Cardiac septum (tissue), 1 donor: ENCODE results near the gene CLN3. TPM values are rescaled to one million over a fixed set of nuclear protein-coding genes. Genes with fewer than 3 reads are reported as not detected.
"Not testable (repeated sequence)": the region's sequence is repeated elsewhere in the genome, so short reads cannot be mapped to it uniquely, and the experiment has no call there.

ENCODE experiments used
- DNase-seq: peaks from one replicate; pipeline ENCODE4 v3.0.0-alpha.2; 2020; ENCODE audit warnings: low spot score
- intact Hi-C: fragments of 100-400 bp; cut with DNase I; formaldehyde crosslinking; loops from one replicate; pipeline ENCODE4 v1.14.0; 2022
- total RNA-seq: library from RNA; stranded (reverse); fragmentation: NEBNext Ultra II Directional; extraction: Animal tissue kit (Norgen Biotek cat#: 25700); gene quantifications from one replicate; pipeline ENCODE4 v1.2.1, GENCODE V29; 2021
- donor health status: DM: no; HTN: no; CAD: no.

CLN3 gene
- total RNA-seq, 1 donor from 2014 or later = 9.1 TPM

DNA sequence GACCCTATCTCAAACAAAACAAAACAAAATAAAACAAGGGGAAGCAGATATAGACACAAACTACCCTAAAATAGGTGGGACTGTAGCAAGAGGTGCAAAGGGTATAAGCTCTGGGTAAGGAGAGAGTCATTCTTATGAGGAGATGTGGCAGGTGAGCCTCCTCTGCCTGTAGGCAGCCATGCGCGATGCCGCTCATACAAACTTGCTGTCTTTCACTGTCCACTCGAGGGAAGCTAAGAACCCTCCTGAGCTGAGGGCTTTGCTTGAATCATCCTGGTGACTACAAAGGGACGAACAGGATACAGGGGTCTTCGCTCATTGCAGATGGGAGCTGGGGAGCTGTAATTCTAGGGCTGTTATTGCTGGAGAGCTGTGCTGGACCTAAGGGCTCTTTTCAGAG lies 29.6 kb upstream of the CLN3 start:
- intact Hi-C loops = no loop called here
- no peak for DNase-seq

DNA sequence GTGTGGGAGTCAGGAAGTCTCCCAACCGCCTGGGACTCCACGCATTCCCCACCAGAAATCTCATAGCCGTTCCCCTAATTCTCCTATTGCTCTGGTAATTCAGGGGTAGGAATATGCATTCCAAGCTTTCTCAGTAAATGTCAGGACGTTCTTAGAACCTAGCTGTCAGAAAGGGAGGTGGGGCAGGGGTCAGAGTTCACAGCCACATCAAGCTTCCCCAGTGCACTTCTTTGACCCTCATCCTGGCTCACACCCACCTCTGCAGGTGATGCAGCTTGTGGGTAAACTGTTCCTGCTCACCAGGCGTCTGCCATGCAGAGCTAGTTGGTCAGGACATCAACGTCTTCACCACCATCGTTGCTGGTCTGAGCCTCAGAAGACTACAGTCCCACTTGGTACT lies 28.8 kb upstream of the CLN3 start:
- intact Hi-C loops = no loop called here
- DNase-seq = no peak

DNA sequence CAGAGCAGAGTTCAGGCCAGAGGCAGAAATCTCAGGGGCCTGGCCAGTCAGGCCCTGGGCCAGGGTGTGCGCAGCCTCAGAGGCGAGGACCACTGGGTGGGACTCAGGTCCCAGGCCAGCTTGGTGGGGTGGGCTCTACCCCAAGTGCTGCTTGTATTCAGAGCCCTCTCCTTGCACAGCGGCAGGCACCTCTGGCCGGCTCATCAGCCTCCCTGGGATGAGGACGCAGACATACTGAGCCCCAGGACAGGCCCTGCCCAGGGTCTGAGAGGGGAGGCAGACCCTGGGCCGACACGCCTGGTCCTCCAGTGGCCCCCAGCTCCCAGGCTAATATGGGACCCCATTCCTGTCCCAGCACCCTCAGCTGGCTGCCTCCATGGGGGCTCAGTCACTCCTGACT lies 22.4 kb upstream of the CLN3 start:
- intact Hi-C loops = no loop called here
- DNase-seq = no peak

DNA sequence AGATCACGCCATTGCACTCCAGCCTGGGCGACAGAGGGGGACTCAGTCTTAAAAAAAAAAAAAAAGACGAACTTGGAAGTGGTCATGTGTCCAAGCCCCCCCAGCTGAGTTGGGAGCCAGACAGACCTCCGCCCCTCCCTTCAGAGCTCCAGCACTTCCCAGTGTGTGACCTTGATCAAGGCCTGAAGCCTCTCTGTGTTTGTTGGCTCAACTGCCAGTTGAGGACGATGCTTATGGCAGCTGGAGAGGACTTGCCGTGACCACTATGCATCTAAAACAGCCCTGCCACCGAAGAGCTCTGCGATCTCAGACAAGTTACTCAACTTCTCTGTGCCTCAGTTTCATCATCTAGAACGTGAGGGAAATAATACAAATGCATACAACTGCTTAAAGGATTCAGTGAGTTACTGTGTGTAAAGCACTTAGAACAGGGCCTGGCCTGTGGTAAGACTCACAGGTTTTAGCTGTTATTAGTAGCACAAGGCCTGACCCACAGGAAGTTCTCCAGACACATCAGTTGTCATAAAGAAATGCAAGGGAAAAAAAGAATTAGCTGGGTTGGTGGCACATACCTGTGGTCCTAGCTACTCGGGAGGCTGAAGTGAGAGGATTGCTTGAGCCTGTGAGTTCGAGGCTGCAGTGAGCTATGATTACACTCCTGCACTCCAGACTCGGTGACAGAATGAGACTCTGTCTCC lies 21.8 kb upstream of the CLN3 start:
- DNase-seq = no peak
- intact Hi-C loops = no loop called here

DNA sequence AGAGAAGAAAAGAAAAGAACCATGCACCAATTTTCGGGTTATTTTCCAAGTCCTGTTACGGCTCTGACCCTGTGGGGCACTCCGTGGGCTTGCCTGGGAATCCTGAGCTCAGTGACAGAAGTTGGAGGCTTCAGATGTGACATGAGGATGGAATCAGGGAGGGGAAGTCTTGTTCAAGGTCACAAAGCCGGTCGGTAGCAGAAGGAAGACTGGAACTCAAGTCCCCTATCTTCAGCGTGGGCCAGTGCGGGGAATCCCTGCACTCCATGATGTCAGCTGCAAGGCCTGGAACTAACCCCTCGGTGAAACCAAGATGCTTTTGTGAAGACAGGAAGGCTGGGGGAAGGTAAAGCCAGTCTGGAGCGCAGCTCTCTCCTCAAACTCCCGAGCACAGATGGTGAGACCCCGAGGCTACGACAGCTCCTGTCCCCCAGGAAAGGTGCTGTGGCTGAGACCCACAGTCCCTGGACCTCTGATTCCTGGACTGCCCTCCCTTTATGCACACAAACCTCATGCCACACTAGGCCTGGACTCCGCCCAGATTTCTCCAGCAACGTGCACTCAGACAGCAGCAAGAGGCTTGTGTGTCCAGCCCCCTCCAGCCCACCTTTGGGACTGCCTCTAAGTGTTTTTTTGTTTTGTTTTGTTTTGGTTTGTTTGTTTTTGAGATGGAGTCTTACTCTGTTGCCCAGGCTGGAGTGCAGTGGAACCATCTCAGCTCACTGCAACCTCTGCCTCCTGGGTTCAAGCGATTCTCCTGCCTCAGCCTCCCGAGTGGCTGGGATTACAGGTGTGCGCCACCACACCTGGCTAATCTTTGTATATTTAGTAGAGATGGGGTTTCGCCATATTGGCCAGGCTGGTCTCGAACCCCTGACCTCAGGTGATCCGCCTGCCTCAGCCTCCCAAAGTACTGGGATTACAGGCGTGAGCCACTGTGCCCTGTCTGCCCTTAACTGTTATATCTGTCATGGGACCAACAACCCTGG lies 20.2 kb upstream of the CLN3 start:
- intact Hi-C loops = no loop called here
- no peak for DNase-seq

DNA sequence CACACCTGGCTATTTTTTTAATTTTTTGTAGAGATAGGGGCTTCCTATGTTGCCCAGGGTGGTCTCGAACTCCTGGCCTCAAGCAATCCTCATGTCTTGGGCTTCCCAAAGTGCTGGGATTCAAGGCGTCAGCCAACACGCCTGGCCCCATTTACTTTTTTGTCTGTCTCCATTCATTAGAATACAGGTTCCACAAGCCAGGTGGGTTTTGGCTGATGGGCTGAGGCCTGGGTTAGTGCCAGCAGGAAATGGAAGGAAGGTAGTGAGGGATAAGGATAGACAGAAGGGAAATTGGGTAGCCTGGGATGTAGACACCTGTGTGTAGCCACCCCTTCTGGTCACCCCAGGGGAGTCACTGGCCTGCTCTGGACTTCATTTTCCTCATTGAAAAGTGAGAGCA lies 19.2 kb upstream of the CLN3 start:
- no peak for DNase-seq
- intact Hi-C loops = no loop called here

DNA sequence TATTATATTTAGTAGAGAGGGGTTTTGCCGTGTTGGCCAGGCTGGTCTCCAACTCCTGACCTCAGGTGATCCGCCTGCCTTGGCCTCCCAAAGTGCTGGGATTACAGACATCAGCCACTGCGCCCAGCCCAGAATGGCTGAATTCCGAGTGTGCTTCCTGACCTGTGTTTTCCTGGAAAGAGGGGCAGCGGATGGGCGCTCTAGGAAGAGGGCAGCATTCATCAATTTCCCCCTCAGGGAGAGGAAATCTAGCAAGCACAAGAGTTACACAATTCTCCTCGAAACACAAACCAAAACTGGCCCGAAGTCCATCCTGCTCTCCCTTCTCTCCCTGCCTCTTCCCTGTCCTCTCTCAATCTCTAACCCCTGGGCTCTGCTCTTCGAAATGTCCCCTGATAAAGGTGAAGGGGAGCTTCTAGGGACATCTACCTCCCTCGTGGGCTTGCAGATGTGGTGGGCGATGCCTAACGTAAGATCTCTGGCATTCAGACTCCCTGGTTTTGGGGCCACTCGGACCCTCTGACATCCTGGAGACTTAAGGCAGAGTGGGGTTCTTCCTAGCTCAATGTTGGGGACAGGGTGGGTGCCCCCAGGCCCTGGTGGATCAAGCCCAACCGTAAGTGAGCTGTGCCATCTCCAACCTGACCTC lies 13.7 kb upstream of the CLN3 start:
- intact Hi-C loops = no loop called here
- DNase-seq = no peak

DNA sequence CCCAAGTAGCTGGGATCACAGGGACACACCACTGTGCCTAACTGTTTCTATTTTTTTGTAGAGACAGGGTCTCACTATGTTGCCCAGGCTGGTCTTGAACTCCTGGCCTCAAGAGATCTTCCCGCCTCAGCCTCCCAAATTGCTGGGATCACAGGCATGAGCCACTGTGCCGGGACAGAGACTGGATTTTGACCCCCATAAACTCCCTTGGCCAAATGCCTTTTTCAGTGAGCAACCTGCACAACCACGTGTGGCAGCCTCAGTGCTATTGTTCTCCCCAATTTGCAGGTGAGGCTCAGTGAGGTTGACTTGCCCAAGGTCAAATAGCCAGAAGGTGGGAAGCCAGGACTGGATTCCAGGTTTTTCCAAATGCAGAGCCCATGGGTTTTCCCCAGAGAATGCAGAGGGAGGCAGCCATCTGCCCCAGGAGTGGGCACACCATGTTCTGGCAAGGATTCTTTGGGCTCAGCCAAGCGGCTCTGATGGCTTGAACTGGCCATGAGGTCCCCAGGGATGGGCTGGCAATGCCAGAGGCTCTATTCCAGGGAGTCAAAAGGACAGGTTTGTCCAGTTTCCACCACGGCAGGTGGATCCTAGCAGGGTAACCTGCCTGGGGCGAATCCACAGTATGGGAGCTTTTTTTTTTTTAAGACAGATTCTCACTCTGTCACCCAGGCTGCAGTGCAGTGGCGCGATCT lies 13.0 kb upstream of the CLN3 start:
- intact Hi-C loops = no loop called here
- no peak for DNase-seq

DNA sequence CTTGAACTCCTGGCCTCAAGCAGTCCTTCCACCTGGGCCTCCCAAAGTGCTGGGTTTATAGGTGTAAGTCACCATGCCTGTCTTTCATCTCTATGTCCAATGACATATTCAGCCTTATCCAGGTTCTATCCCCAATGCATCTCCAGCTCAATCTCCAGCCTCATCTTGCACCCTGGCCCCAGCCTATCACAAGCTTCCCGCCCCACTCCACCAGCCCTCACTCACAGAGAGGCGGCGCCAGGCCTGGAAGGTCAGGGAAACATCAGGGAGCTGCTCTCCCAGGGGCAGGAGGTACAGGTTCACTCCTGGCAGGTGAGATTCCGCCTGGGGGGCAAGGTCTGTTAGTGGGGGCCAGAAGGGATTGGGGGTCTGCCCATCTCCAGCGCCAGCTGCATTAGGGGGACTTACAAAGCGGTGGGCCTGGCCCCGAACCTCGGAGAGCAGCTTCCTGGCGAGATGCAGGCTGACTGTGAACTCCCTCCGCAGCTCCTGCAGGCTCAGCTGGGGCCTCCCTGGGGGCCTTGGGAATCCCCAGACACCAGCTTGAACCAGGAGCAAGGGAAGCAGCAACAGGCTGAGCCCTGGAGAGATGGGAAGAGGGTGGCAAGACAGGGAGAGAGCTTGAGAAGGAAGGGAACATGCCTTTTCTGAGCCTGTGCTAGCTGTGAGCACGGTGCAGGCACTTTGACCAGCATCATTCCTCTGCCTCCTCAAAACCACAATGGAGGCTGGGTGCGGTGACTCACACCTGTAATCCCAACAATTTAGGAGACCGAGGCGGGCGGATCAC lies 11.8 kb upstream of the CLN3 start:
- no peak for DNase-seq
- intact Hi-C loops = no loop called here

DNA sequence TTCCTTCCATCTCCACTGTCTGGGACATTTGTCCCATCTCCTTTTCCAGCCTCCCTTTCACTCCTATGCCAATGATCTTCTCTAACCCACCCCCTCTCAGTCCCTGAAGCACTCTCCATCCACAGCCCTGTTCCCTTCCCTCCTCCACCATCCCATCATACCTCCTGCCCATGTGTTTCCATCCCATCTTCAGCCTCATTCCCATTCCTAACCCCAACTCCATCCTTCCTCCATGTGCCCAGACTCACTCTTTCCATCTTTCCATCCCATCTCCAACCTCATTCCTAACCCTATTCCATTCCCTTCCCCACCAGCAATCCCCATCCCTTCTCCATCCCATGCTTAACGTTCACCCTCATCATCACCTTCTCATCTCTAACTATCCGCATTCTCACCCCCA lies 10.4 kb upstream of the CLN3 start:
- no peak for DNase-seq
- intact Hi-C loops = no loop called here

DNA sequence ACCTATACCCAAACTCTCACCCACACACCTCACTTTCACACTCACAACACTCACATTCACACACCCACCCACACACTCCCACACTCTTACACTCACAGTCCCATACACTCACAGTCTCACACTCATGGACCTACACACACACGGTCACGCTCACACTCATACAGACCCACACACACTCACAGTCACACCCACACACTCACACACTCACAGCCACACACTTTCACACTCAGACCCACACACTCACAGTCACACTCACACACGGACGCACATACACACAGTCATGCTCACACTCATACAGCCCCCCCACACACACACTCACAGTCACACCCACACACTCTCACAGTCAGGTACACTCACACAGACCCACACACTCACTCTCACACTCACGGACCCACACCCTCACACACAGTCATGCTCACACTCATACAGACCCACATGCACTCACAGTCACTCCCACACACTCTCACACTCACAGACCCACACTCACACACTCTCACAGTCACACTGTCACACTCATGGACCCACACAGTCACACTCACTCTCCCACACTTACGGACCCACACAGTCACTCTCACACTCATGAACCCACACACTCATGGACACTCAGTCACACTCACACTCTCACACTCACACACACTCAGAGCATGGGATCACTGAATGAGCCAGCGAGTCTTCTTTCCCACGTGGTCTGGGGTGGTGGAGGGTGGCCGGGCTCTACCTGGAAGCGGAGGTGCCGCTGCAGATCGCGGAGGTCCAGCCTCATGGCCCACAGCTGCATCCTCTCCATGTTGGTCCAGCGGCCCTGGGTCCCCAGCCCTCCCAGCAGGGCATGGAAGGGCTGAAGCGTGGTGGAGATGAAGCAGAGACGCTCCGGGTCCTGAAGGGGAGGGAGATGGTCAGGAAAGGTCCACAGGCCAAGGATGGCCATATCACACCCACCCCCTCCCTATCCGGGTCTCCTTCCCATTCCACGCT lies 9.7 kb upstream of the CLN3 start:
- intact Hi-C loops = no loop called here
- no peak for DNase-seq

DNA sequence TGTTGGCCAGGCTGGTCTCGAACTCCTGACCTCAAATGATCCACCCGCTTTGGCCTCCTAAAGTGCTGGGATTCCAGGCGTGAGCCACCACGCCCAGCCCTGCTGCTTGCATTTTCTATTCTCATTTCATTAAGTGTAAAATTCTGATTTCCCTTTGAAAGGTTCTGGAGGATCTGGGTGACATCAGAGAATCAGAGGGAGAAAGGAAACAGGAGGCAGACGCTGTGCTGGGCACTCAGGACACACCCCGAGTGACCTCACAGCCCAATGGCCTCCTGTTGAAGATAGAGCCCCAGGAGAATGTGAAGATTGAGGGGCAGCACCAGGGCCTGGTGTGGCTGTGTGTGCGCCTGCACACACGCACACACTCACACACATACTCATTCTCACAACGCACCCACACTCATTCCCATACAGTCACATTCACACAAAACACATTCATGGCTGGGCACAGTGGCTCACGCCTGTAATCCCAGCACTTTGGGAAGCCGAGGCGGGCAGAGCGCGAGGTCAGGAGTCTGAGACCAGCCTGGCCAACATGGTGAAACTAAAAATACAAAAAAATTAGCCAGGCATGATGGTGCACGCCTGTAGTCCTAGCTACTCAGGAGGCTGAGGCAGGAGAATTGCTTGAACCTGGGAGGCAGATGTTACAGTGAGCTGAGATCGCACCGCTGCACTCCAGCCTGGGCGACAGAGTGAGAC lies 8.8 kb upstream of the CLN3 start:
- intact Hi-C loops, DNase-seq: not testable (repeated sequence)

DNA sequence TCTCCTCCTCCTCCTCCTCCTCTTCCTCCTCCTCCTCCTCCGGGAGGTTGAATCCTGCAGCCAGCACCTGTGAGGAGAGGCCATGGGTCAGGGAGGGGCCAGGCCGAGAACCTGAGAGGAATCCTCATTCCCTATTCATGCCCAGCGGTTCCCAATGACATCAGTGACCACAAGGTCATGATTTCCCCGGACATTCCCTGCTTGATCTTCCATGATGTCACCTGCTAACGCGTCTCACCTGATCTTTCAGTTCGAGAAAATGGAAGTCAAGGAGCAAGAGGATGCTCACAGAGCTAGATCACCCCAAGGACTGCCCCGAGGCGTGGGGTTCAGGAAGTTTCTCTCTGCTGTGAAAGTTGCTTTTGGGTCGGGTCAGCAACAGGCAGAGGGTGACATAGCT lies 8.0 kb upstream of the CLN3 start:
- intact Hi-C loops = loop anchor here (10.0 kb wide), 1 partner anchor 445 kb away; no protein-coding TSS in a partner anchor
- DNase-seq = no peak

DNA sequence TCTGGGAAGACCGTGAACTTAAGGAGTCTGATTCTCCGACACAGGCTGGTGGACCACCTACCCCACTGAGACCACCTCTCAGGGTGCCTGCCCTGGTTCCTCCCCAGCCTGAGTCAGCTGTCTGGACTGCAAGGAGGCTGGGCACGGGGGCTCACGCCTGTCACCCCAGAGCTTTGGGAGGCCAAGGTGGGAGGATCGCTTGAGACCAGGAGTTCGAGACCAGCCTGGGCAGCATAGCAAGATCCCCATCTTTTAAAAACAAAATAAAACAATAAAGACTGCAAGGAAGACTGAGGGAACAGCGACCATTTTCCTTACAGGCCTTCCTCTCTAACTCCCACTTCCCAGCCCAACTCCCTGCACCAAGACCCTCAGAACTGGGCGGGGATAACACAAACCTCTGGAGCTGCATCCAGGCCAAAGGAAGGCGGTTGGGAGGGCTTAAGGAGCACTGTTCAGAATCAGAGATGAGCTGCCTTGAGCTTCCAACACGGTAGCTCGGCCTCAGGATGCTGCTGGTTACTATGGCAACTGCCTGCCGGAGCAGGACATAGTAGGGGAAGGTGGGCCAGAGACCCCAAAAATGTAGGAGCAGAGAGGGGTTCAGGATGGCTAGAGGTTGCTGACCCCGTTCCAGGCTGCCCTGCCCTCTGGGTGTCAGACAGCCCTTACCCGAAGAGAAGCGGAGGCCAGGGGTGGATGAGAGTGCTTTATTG lies 7.0 kb upstream of the CLN3 start:
- DNase-seq = no peak
- intact Hi-C loops = loop anchor here (10.0 kb wide), 1 partner anchor 446 kb away; no protein-coding TSS in a partner anchor

DNA sequence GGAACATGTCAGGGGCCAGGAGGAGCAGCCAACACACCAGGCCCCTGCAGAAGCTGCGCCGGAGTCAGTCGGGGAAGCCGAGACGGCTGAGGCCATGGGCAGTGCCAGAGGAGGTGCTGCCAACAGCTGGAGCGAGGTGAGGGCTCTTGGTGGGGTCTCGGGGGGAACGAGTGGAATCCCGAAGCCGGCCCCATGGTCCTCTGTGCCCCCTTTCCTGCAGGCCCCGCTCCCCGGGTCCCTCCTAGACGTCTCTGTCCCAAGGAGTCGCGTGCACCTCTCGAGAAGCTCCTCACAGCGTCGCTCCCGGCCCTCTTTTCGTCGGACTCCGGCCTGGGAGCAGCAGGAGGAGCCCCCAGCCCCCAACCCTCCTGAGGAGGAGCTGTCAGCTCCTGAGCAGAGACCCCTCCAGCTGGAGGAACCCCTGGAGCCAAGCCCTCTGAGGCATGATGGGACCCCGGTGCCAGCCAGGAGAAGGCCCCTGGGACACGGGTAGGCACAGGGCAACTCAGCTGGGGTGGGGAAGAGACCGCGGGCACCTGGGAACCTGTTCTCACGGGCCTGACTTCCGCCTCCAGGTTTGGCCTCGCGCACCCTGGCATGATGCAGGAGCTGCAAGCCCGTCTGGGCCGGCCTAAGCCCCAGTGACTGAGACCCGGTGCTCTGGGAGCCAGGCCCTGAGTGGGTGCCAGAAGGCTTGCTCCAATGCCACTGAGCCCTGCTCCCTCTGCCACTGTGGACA lies 6.2 kb upstream of the CLN3 start:
- DNase-seq = no peak
- intact Hi-C loops = loop anchor here (10.0 kb wide), 1 partner anchor 447 kb away; no protein-coding TSS in a partner anchor

DNA sequence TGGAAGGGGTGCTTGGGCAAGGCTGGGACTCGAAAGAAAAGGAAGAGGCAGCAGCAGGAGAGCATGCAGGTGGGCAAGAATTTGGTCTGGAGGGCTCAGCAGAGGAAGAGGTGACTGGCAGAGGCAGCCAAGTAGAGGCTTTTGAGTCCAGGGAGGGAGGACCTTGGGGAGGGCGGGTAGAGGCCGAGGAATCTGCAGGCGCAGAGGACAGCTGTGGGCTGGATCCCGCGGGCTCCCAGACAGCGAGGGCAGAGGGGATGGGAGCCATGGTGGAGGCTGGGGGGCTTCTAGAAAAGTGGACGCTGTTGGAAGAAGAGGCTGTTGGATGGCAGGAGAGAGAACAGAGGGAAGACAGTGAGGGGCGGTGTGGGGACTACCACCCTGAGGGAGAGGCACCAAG lies 5.5 kb upstream of the CLN3 start:
- intact Hi-C loops = loop anchor here (10.0 kb wide), 1 partner anchor 447 kb away; no protein-coding TSS in a partner anchor
- DNase-seq = no peak
